Glutamatergic neuron (in vitro differentiated cells): ENCODE measurements around the gene CFAP100. TPM values are rescaled to one million over a fixed set of nuclear protein-coding genes. Genes with fewer than 3 reads are reported as not detected.

Experiments used
- DNase-seq: peaks from one replicate; pipeline ENCODE4 v3.0.0; 2022
- H3K27ac Mint-ChIP-seq: one replicate; pipeline ENCODE4 v1.8.0; 2020; ENCODE audit warnings: mild to moderate bottlenecking, mixed read lengths, inconsistent platforms; ENCODE audit not compliant: unreplicated experiment
- H3K27me3 Mint-ChIP-seq: one replicate; pipeline ENCODE4 v1.8.0; 2020; ENCODE audit warnings: mild to moderate bottlenecking, moderate library complexity, mixed read lengths, inconsistent platforms; ENCODE audit not compliant: unreplicated experiment
- H3K36me3 Mint-ChIP-seq: one replicate; pipeline ENCODE4 v1.8.0; 2020; ENCODE audit warnings: mild to moderate bottlenecking, mixed read lengths, inconsistent platforms; ENCODE audit not compliant: unreplicated experiment
- H3K4me1 Mint-ChIP-seq: one replicate; pipeline ENCODE4 v1.8.0; 2020; ENCODE audit warnings: mild to moderate bottlenecking, low read depth, mixed read lengths, inconsistent platforms; ENCODE audit not compliant: unreplicated experiment
- H3K4me3 Mint-ChIP-seq: one replicate; pipeline ENCODE4 v1.8.0; 2020; ENCODE audit warnings: mild to moderate bottlenecking, mixed read lengths, inconsistent platforms; ENCODE audit not compliant: unreplicated experiment
- H3K9me3 Mint-ChIP-seq: one replicate; pipeline ENCODE4 v1.8.0; 2020; ENCODE audit warnings: mild to moderate bottlenecking, moderate library complexity, mixed read lengths, inconsistent platforms; ENCODE audit not compliant: unreplicated experiment
- total RNA-seq: library from RNA; stranded (reverse); fragmentation: NEBNext Ultra II Directional; extraction: Animal tissue kit (Norgen Biotek cat#: 25700); gene quantifications from one replicate; pipeline ENCODE4 v1.2.1, GENCODE V29; 2021; ENCODE audit not compliant: unreplicated experiment
- TF ChIP-seq, protein P1 (sequence below): fragments of 200-600 bp; sonication (generic); IDR thresholded peaks from one replicate; pipeline ENCODE4 v1.5.0; 2021; ENCODE audit not compliant: partially characterized antibody, unreplicated experiment

The CFAP100 gene
- total RNA-seq, 1 donor from 2014 or later, result not detected

DNA sequence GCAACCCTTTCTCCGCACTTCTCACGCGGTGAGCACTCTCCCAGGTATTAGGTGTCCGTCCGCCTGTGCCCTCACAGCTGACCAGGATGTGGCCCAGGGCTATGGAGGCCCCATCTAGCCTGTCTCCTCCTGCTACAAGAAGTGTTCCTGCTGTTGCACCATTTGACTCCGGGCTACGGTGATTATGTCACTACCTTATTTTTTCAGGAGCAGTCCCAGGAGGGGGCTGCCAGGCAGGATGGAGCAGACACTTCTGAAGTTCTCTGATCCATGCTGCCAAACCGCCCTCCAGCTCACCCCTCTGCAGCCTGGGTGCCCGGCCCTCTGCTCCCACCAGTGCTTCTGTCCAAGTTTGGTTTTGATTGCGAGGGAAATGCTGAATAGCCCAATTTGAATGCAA is 44.0 kb downstream of the CFAP100 start:
- Mint-ChIP-seq H3K36me3 (no peaks in the 10 kb centered on the region), H3K9me3 (no peaks in the 10 kb centered on the region), H3K27me3 (peaks cover 4% of the 10 kb centered on the region), H3K4me3 (no peak overlapping the region), H3K27ac (no peak overlapping the region), H3K4me1 (peaks cover 12% of the 10 kb centered on the region)
- TF ChIP-seq, protein P1, sequence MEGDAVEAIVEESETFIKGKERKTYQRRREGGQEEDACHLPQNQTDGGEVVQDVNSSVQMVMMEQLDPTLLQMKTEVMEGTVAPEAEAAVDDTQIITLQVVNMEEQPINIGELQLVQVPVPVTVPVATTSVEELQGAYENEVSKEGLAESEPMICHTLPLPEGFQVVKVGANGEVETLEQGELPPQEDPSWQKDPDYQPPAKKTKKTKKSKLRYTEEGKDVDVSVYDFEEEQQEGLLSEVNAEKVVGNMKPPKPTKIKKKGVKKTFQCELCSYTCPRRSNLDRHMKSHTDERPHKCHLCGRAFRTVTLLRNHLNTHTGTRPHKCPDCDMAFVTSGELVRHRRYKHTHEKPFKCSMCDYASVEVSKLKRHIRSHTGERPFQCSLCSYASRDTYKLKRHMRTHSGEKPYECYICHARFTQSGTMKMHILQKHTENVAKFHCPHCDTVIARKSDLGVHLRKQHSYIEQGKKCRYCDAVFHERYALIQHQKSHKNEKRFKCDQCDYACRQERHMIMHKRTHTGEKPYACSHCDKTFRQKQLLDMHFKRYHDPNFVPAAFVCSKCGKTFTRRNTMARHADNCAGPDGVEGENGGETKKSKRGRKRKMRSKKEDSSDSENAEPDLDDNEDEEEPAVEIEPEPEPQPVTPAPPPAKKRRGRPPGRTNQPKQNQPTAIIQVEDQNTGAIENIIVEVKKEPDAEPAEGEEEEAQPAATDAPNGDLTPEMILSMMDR, result no peak
- DNase-seq, result no peak

DNA sequence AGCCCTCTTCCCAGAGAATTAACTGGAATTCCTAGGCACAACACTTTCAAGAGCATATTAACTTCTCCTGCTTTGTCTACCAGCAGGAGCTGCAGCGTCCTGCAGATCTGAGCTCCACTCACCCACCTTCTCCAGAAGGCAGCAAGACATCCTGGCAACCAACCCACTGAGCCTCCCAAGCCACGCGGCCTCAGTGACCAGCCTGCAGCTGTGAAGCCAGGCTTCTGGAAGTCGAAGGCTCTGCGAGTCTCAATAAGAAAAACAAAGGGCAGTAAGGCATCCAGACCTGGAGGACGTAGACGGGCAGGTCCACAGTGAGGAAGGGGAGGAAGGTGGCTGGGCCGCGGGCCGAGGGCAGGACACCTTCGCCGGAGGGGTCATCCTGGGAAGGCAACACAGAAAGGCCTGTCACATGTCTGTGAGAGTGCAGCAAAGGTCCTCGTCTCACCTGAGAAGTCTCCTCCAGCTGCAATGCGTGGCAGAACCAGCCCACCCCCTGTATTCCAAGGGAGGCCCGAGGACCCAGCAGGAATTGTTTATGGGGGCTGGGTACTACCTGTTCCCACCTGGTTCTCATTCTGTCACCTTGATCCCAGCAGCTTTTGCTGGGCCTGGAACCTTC is 44.7 kb downstream of the CFAP100 start:
- TF ChIP-seq, protein P1, result no peak
- H3K27ac Mint-ChIP-seq, result no peak overlapping the region
- H3K4me1 Mint-ChIP-seq, result peaks cover 7% of the 10 kb centered on the region
- no peaks in the 10 kb centered on the region for H3K9me3 Mint-ChIP-seq
- peaks cover 3% of the 10 kb centered on the region for H3K27me3 Mint-ChIP-seq
- DNase-seq, result no peak
- H3K4me3 Mint-ChIP-seq, result no peak overlapping the region
- H3K36me3 Mint-ChIP-seq, result no peaks in the 10 kb centered on the region

DNA sequence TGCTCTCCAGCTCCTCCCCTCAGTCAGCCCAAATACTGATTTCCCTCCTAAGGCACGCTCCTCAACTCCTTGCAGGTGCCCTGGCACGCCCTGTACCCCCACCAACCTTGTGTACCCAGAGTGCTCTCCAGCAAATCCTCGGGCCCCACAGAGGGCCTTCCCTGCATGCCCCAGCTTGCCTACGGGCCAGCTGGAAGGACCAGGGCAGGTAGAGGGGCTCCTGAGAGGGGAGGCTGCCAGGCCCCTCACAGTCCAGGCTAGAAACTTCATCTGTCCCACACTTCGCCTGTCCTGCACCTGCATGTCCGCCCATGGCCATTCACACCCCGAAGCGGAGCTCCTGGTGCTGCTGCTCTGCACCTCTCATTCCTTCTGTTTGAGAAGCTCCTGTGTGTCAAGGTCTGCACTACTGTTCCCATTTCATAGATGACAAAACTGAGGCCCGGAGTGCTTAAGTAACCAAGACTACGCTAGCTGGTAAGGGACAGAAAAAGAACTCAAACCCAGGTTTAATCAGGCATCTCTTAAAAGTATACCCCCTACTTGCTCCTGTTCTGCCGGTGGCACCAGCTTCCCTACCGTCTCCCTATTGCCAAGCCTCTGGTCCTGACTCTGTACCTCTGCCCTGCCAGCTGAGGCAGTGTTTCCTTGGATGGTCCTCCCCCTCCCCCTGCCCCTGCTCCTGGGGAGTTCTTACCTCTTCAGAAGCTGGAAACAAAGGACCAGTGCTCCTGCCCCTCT is 45.4 kb downstream of the CFAP100 start:
- Mint-ChIP-seq H3K9me3 (no peaks in the 10 kb centered on the region), H3K27me3 (peaks cover 3% of the 10 kb centered on the region), H3K4me1 (peaks cover under 1% of the 10 kb centered on the region), H3K27ac (no peak overlapping the region), H3K4me3 (no peak overlapping the region), H3K36me3 (no peaks in the 10 kb centered on the region)
- DNase-seq, result no peak
- TF ChIP-seq, protein P1, result no peak

DNA sequence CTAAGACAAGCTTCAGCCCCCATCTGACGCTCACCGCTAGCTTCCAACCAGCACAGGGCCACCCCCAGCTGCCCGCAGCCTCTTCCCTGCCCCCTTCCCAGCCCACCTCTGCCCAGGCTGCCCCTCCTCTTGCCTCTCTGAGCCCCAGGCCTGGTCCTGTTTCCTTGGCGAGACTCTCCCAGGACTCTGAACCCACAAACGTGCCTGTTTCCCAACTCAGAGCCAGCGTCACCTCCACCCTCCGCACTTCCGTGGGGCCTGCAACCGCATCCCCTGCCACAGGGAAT is 45.9 kb downstream of the CFAP100 start:
- Mint-ChIP-seq H3K27ac (no peak overlapping the region), H3K9me3 (no peaks in the 10 kb centered on the region), H3K4me1 (no peaks in the 10 kb centered on the region), H3K36me3 (no peaks in the 10 kb centered on the region), H3K4me3 (no peak overlapping the region), H3K27me3 (peaks cover 2% of the 10 kb centered on the region)
- DNase-seq, result no peak
- TF ChIP-seq, protein P1, result no peak

DNA sequence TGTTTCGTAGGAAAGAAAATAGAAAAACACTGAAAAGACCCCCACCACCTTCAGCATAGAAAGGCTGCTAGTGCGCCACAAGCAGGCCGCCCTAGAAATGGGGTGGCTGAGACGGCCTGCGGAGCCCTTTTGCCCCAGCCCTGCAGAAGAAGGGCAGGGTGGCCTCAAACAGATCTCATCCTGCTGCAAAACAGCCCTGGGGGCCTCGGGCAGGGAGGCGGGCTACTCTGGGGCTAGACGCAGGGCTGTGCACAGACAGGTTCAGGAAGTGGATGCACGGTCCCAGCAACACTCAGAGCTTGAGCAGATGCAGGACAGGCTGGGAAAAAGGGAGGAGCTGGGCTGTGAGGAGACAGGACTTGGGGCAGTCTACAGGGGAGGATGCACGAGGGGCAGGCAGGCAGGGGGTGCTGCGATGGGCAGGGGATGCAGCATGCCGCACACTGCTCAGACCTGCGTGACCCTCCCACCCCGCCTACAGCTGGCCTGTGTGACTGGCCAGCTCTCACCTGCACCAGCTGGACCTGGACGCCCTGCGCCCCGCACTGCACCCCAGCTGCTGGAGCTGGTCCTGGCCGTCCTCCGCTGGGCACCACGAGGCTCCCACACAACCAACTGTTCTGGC is 46.7 kb downstream of the CFAP100 start:
- Mint-ChIP-seq H3K36me3 (no peaks in the 10 kb centered on the region), H3K4me3 (no peak overlapping the region), H3K27ac (no peak overlapping the region), H3K9me3 (no peaks in the 10 kb centered on the region), H3K4me1 (no peaks in the 10 kb centered on the region), H3K27me3 (peaks cover 1% of the 10 kb centered on the region)
- TF ChIP-seq, protein P1, result no peak
- DNase-seq, result no peak
